Liver (tissue), 9 donors: Measurements from ENCODE around the gene PTPN2. TPM values are rescaled to one million over a fixed set of nuclear protein-coding genes. Genes with fewer than 3 reads are reported as not detected.

Experiments used
- DNase-seq: peaks from one replicate; pipeline ENCODE4 v3.0.0-alpha.2; 2017; ENCODE audit warnings: low spot score
- H3K27ac ChIP-seq, 2 donors: one replicate each; pipeline ENCODE4 v1.7.0; 2013; ENCODE audit warnings: inconsistent platforms in 2 of 2, low read length in 2 of 2, control low read depth in 1 of 2, low read depth in 1 of 2, mild to moderate bottlenecking in 1 of 2
- H3K27me3 ChIP-seq, 4 donors: one replicate each; pipeline versions ENCODE4 v1.6.1 to v1.7.0; 2013; ENCODE audit warnings: low read length in 3 of 4, inconsistent platforms in 1 of 4, mild to moderate bottlenecking in 1 of 4, moderate library complexity in 1 of 4; ENCODE audit not compliant: control insufficient read depth in 4 of 4, insufficient read depth in 4 of 4
- H3K36me3 ChIP-seq, 4 donors: one replicate each; pipeline versions ENCODE4 v1.6.1 to v1.7.0; 2013; ENCODE audit warnings: low read length in 3 of 4, mild to moderate bottlenecking in 3 of 4, low read depth in 1 of 4, moderate library complexity in 1 of 4; ENCODE audit not compliant: control insufficient read depth in 4 of 4, insufficient read depth in 3 of 4
- H3K4me1 ChIP-seq, 4 donors: one replicate each; pipeline versions ENCODE4 v1.6.1 to v1.7.0; 2013; ENCODE audit warnings: low read length in 3 of 4, mild to moderate bottlenecking in 3 of 4, moderate library complexity in 1 of 4; ENCODE audit not compliant: control insufficient read depth in 4 of 4, insufficient read depth in 4 of 4
- H3K4me3 ChIP-seq, 3 donors: one replicate each; pipeline versions ENCODE4 v1.6.1 to v1.7.0; 2013; ENCODE audit warnings: low read length in 3 of 3, control low read depth in 1 of 3, low read depth in 1 of 3, mild to moderate bottlenecking in 1 of 3
- H3K9ac ChIP-seq, 2 donors: one replicate each; pipeline ENCODE4 v1.7.0; 2013; ENCODE audit warnings: low read length in 2 of 2, mild to moderate bottlenecking in 2 of 2, moderate library complexity in 2 of 2, control low read depth in 1 of 2, low read depth in 1 of 2
- H3K9me3 ChIP-seq, 4 donors: one replicate each; pipeline versions ENCODE4 v1.6.1 to v1.7.0; 2013; ENCODE audit warnings: low read length in 3 of 4; ENCODE audit not compliant: control insufficient read depth in 4 of 4
- EGR1 ChIP-seq, 2 donors: IDR thresholded peaks; 2 replicates each; pipeline ENCODE4 v1.6.1; 2016 to 2018; ENCODE audit warnings: antibody characterized with exemption in 2 of 2, low read depth in 2 of 2
- FOXA1 ChIP-seq: IDR thresholded peaks from 2 replicates; pipeline ENCODE4 v1.6.1; 2016; ENCODE audit warnings: antibody characterized with exemption
- FOXA2 ChIP-seq: IDR thresholded peaks from 2 replicates; pipeline ENCODE4 v1.6.1; 2016; ENCODE audit warnings: antibody characterized with exemption
- GABPA ChIP-seq, 2 donors: IDR thresholded peaks in 1 of 2; conservative IDR thresholded peaks in 1 of 2; 2 replicates each; pipeline ENCODE4 v1.6.1; 2016; ENCODE audit warnings: antibody characterized with exemption in 2 of 2, mild to moderate bottlenecking in 1 of 2, moderate library complexity in 1 of 2
- HNF4A ChIP-seq, 2 donors: conservative IDR thresholded peaks; 2 replicates each; pipeline ENCODE4 v1.6.1; 2016; ENCODE audit warnings: antibody characterized with exemption in 2 of 2, mild to moderate bottlenecking in 2 of 2
- HNF4G ChIP-seq: IDR thresholded peaks from 2 replicates; pipeline ENCODE4 v1.6.1; 2016; ENCODE audit warnings: antibody characterized with exemption
- JUND ChIP-seq, 2 donors: IDR thresholded peaks; 2 replicates each; pipeline ENCODE4 v1.6.1; 2016; ENCODE audit warnings: antibody characterized with exemption in 2 of 2
- MAX ChIP-seq: IDR thresholded peaks from 2 replicates; pipeline ENCODE4 v1.6.1; 2016; ENCODE audit warnings: antibody characterized with exemption
- NR2F2 ChIP-seq: IDR thresholded peaks from 2 replicates; pipeline ENCODE4 v1.6.1; 2016; ENCODE audit warnings: antibody characterized with exemption
- RXRA ChIP-seq, 2 donors: IDR thresholded peaks; 2 replicates each; pipeline ENCODE4 v1.6.1; 2017 to 2018; ENCODE audit warnings: antibody characterized with exemption in 2 of 2, mild to moderate bottlenecking in 1 of 2
- SP1 ChIP-seq: IDR thresholded peaks from 2 replicates; pipeline ENCODE4 v1.6.1; 2018; ENCODE audit warnings: antibody characterized with exemption, mild to moderate bottlenecking
- YY1 ChIP-seq: IDR thresholded peaks from 2 replicates; pipeline ENCODE4 v1.6.1; 2016; ENCODE audit warnings: antibody characterized with exemption, mild to moderate bottlenecking
- ZBTB33 ChIP-seq: IDR thresholded peaks from 2 replicates; pipeline ENCODE4 v1.6.1; 2016; ENCODE audit warnings: antibody characterized with exemption
- WGBS: extraction: QIAGEN DNeasy Blood & Tissue Kit; methylation state at CpG from one replicate; pipeline ENCODE4 v1.1.7; 2013; 5-methylcytosine and 5-hydroxymethylcytosine counted together
- polyA plus RNA-seq, 2 donors: library from polyadenylated mRNA; stranded (reverse) in 1 of 2; unstranded in 1 of 2; fragments of 200-250 nt in 1 of 2; fragments of >200 nt in 1 of 2; fragmentation: Nextera tagmentation in 1 of 2; extraction: Ambion mirVana in 1 of 2; gene quantifications; one replicate each; pipeline versions ENCODE4 v1.2.1 to v1.2.3, GENCODE V29; 2013 to 2015
- total RNA-seq, 2 donors: library from RNA; depleted of rRNA; stranded (reverse); fragments of >200 nt; gene quantifications; one replicate each; pipeline ENCODE4 v1.2.3, GENCODE V29; 2014
- TF ChIP-seq, protein P1 (sequence below): fragments of 150-350 bp; IDR thresholded peaks from 2 replicates; pipeline ENCODE4 v1.5.1; 2017; ENCODE audit warnings: improper control_type of control experiment, low read depth, low read length; ENCODE audit not compliant: missing input control
- TF ChIP-seq, protein P2 (sequence below): IDR thresholded peaks from 2 replicates; pipeline ENCODE4 v1.6.1; 2016; ENCODE audit warnings: antibody characterized with exemption, mild to moderate bottlenecking
- TF ChIP-seq, protein P3 (sequence below): IDR thresholded peaks from 2 replicates; pipeline ENCODE4 v1.6.1; 2016; ENCODE audit warnings: antibody characterized with exemption
- donor health status: healthy.
- donor health status: healthy.
- donor health status: healthy.
- donor health status: healthy.
- donor health status: healthy.

Gene PTPN2
- total and polyA plus RNA-seq, 4 donors, result 9.2 to 21.2 (median 14.9) TPM

DNA sequence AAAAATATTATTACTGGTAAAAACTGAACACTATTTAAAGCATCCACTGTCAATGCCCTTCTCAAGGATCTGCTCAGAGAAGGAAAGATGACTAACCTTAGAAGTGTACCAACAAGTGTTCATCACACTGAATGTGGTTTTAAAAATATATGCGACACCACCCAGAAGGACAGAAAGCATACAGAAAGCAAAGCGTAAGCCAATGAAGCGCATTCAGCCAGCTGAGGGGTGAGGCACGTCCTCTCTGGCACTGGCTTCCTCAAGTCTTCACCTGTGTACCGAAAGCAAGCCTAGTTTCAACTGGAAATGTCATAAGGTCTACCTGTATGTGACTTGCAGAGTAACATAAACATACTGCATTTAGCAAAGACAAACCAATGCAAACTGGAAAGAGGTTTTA, 92.4 kb downstream of the PTPN2 start (continued):
- TF ChIP-seq, protein P1, sequence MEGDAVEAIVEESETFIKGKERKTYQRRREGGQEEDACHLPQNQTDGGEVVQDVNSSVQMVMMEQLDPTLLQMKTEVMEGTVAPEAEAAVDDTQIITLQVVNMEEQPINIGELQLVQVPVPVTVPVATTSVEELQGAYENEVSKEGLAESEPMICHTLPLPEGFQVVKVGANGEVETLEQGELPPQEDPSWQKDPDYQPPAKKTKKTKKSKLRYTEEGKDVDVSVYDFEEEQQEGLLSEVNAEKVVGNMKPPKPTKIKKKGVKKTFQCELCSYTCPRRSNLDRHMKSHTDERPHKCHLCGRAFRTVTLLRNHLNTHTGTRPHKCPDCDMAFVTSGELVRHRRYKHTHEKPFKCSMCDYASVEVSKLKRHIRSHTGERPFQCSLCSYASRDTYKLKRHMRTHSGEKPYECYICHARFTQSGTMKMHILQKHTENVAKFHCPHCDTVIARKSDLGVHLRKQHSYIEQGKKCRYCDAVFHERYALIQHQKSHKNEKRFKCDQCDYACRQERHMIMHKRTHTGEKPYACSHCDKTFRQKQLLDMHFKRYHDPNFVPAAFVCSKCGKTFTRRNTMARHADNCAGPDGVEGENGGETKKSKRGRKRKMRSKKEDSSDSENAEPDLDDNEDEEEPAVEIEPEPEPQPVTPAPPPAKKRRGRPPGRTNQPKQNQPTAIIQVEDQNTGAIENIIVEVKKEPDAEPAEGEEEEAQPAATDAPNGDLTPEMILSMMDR, result no peak
- TF ChIP-seq EGR1 (IDR thresholded peaks at IDR 0.05; ENCODE audit: low read depth in 2 of 2), result no peak
- TF ChIP-seq HNF4G, result no peak
- no peak for TF ChIP-seq RXRA (IDR thresholded peaks at IDR 0.05)

- no peak for DNase-seq
- no peak overlapping the region for H3K27ac ChIP-seq
- 95% methylated on average over 2 of the region's 2 CpGs for WGBS
Observed at GRCh38 chr18:12786669-12787068, 97.4 kb downstream of the PTPN2 start.

More at GRCh38 chr18:12786669-12787068, 97.4 kb downstream of the PTPN2 start:
- Histone ChIP-seq H3K9ac (no peak overlapping the region), H3K4me3 (no peak overlapping the region), H3K36me3 (peaks cover 2 to 5% (median 2%) of the 10 kb centered on the region in 4 donors), H3K27me3 (no peaks in the 10 kb centered on the region), H3K4me1 (no peaks in the 10 kb centered on the region), H3K9me3 (no peaks in the 10 kb centered on the region)
- TF ChIP-seq HNF4A (conservative IDR thresholded peaks at IDR 0.05) (no peak), NR2F2 (no peak), HNF4G (no peak), JUND (IDR thresholded peaks at IDR 0.05) (no peak), MAX (no peak), YY1 (no peak), SP1 (no peak), GABPA (IDR thresholded peaks at IDR 0.05 in 1 of 2, conservative IDR thresholded peaks at IDR 0.05 in 1 of 2) (no peak), ZBTB33 (no peak), RXRA (IDR thresholded peaks at IDR 0.05) (no peak), FOXA1 (no peak), FOXA2 (no peak), EGR1 (IDR thresholded peaks at IDR 0.05; ENCODE audit: low read depth in 2 of 2) (no peak)
- TF ChIP-seq, protein P2, sequence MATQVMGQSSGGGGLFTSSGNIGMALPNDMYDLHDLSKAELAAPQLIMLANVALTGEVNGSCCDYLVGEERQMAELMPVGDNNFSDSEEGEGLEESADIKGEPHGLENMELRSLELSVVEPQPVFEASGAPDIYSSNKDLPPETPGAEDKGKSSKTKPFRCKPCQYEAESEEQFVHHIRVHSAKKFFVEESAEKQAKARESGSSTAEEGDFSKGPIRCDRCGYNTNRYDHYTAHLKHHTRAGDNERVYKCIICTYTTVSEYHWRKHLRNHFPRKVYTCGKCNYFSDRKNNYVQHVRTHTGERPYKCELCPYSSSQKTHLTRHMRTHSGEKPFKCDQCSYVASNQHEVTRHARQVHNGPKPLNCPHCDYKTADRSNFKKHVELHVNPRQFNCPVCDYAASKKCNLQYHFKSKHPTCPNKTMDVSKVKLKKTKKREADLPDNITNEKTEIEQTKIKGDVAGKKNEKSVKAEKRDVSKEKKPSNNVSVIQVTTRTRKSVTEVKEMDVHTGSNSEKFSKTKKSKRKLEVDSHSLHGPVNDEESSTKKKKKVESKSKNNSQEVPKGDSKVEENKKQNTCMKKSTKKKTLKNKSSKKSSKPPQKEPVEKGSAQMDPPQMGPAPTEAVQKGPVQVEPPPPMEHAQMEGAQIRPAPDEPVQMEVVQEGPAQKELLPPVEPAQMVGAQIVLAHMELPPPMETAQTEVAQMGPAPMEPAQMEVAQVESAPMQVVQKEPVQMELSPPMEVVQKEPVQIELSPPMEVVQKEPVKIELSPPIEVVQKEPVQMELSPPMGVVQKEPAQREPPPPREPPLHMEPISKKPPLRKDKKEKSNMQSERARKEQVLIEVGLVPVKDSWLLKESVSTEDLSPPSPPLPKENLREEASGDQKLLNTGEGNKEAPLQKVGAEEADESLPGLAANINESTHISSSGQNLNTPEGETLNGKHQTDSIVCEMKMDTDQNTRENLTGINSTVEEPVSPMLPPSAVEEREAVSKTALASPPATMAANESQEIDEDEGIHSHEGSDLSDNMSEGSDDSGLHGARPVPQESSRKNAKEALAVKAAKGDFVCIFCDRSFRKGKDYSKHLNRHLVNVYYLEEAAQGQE, result no peak
- TF ChIP-seq, protein P3, sequence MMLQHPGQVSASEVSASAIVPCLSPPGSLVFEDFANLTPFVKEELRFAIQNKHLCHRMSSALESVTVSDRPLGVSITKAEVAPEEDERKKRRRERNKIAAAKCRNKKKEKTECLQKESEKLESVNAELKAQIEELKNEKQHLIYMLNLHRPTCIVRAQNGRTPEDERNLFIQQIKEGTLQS, result no peak
- TF ChIP-seq, protein P1, result no peak
